Type B pancreatic cell (in vitro differentiated cells): ENCODE measurements around the gene HRH1. TPM values are rescaled to one million over a fixed set of nuclear protein-coding genes. Genes with fewer than 3 reads are reported as not detected.

ENCODE experiments used
- DNase-seq: peaks from one replicate; pipeline ENCODE4 v3.0.0; 2021; ENCODE audit warnings: mixed read lengths; ENCODE audit not compliant: unreplicated experiment; ENCODE audit errors: extremely low spot score
- H3K27ac Mint-ChIP-seq: 2 replicates; pipeline ENCODE4 v1.8.0; 2021; ENCODE audit warnings: mild to moderate bottlenecking, mixed read lengths
- H3K27me3 Mint-ChIP-seq: 2 replicates; pipeline ENCODE4 v1.8.0; 2021; ENCODE audit warnings: mixed read lengths
- H3K36me3 Mint-ChIP-seq: 2 replicates; pipeline ENCODE4 v1.8.0; 2021; ENCODE audit warnings: mixed read lengths
- H3K4me1 Mint-ChIP-seq: one replicate; pipeline ENCODE4 v1.8.0; 2021; ENCODE audit warnings: mixed read lengths; ENCODE audit not compliant: unreplicated experiment
- H3K4me3 Mint-ChIP-seq: 2 replicates; pipeline ENCODE4 v1.8.0; 2021; ENCODE audit warnings: mild to moderate bottlenecking, mixed read lengths
- H3K9me3 Mint-ChIP-seq: 2 replicates; pipeline ENCODE4 v1.8.0; 2021; ENCODE audit warnings: mixed read lengths
- CTCF ChIP-seq: fragments of 200-600 bp; sonication (generic); conservative IDR thresholded peaks from 2 replicates; pipeline ENCODE4 v1.5.0; 2021; ENCODE audit warnings: antibody characterized with exemption, mild to moderate bottlenecking
- total RNA-seq: library from RNA; stranded (reverse); gene quantifications from 2 replicates; pipeline ENCODE4 v1.2.1, GENCODE V29; 2021; ENCODE audit warnings: low replicate concordance

The HRH1 gene
- total RNA-seq, 1 donor from 2014 or later = 4.7 TPM

- Mint-ChIP-seq H3K27ac (peak overlapping the region; percentile 19), H3K4me3 (peak overlapping the region; percentile 10), H3K27me3 (peaks cover 5% of the 10 kb centered on the region)
Measured at GRCh38 chr3:11137627-11137959, 16.7 kb upstream of the HRH1 start.

GRCh38 chr3:11138371-11138770, 15.9 kb upstream of the HRH1 start:
- Mint-ChIP-seq H3K9me3 (peaks cover 6% of the 10 kb centered on the region), H3K36me3 (no peaks in the 10 kb centered on the region), H3K27ac (no peak overlapping the region), H3K27me3 (peaks cover 5% of the 10 kb centered on the region), H3K4me1 (no peaks in the 10 kb centered on the region), H3K4me3 (no peak overlapping the region)
- no peak for DNase-seq
- TF ChIP-seq CTCF = no peak

More at GRCh38 chr3:11137627-11137959, 16.7 kb upstream of the HRH1 start:
- no peak for TF ChIP-seq CTCF
- no peaks in the 10 kb centered on the region for H3K4me1 Mint-ChIP-seq
- H3K36me3 Mint-ChIP-seq = no peaks in the 10 kb centered on the region
- peaks cover 6% of the 10 kb centered on the region for H3K9me3 Mint-ChIP-seq
- no peak for DNase-seq

GRCh38 chr3:11140030-11140712, 14.1 kb upstream of the HRH1 start:
- Mint-ChIP-seq H3K27ac (peak overlapping the region; percentile 91), H3K4me3 (peak overlapping the region; percentile 23), H3K4me1 (no peaks in the 10 kb centered on the region), H3K27me3 (peaks cover 5% of the 10 kb centered on the region), H3K9me3 (peaks cover 6% of the 10 kb centered on the region), H3K36me3 (no peaks in the 10 kb centered on the region)
- TF ChIP-seq CTCF = no peak
- DNase-seq = no peak

GRCh38 chr3:11140713-11141104, 13.6 kb upstream of the HRH1 start:
- no peaks in the 10 kb centered on the region for H3K4me1 Mint-ChIP-seq
- H3K27ac Mint-ChIP-seq = peak overlapping the region; percentile 91

GRCh38 chr3:11143476-11143875, 10.8 kb upstream of the HRH1 start:
- peaks cover 10% of the 10 kb centered on the region for H3K27me3 Mint-ChIP-seq
- no peak overlapping the region for H3K27ac Mint-ChIP-seq
- H3K4me3 Mint-ChIP-seq = no peak overlapping the region
- TF ChIP-seq CTCF = no peak
- H3K36me3 Mint-ChIP-seq = no peaks in the 10 kb centered on the region
- H3K4me1 Mint-ChIP-seq = peaks cover 4% of the 10 kb centered on the region
- H3K9me3 Mint-ChIP-seq = no peaks in the 10 kb centered on the region
- no peak for DNase-seq

More at GRCh38 chr3:11140713-11141104, 13.6 kb upstream of the HRH1 start:
- Mint-ChIP-seq H3K36me3 (no peaks in the 10 kb centered on the region), H3K4me3 (peak overlapping the region; percentile 23), H3K27me3 (peaks cover 5% of the 10 kb centered on the region), H3K9me3 (peaks cover 6% of the 10 kb centered on the region)
- no peak for DNase-seq
- no peak for TF ChIP-seq CTCF
